Umbilical cord (tissue), 2 donors: Measurements from ENCODE around the gene OAT. TPM values are rescaled to one million over a fixed set of nuclear protein-coding genes. Genes with fewer than 3 reads are reported as not detected.

Experiments
- DNase-seq: peaks from one replicate; pipeline ENCODE4 v3.0.0-alpha.2; 2015; ENCODE audit warnings: low spot score
- total RNA-seq: library from RNA; depleted of rRNA; stranded (reverse); fragments of >200 nt; gene quantifications from one replicate; pipeline ENCODE4 v1.2.3, GENCODE V29; 2014; ENCODE audit warnings: low replicate concordance; ENCODE audit not compliant: insufficient read depth

The OAT gene
- total RNA-seq = 114 TPM

GRCh38 chr10:124418726-124419501 is at the start of gene OAT:
TSS of gene OAT (minus strand) at chr10:124418923. CDS start at chr10:124412171, 6,752 bp downstream.
- DNase-seq = peak; percentile 98

GRCh38 chr10:124467165-124467564 is 48.4 kb upstream of the OAT start:
- no peak for DNase-seq

GRCh38 chr10:124465777-124466488 is 47.2 kb upstream of the OAT start:
- no peak for DNase-seq

- no peak for DNase-seq
Measured at GRCh38 chr10:124465003-124465776, 46.5 kb upstream of the OAT start.

- no peak for DNase-seq
Measured at GRCh38 chr10:124464028-124464965, 45.6 kb upstream of the OAT start.

GRCh38 chr10:124462348-124462695 is 43.6 kb upstream of the OAT start:
- no peak for DNase-seq

GRCh38 chr10:124461642-124462347 is 43.1 kb upstream of the OAT start, which contains the start of gene LHPP:
TSS of gene LHPP (plus strand) at chr10:124461823. CDS start at chr10:124461863, 40 bp downstream.
- peak; percentile 91 for DNase-seq

GRCh38 chr10:124460144-124460543 is 41.4 kb upstream of the OAT start:
- DNase-seq = no peak

GRCh38 chr10:124459395-124459794 is 40.7 kb upstream of the OAT start:
- DNase-seq = no peak

- DNase-seq = no peak
Measured at GRCh38 chr10:124458889-124459288, 40.2 kb upstream of the OAT start.

GRCh38 chr10:124458473-124458872 is 39.8 kb upstream of the OAT start:
- no peak for DNase-seq

GRCh38 chr10:124455441-124455840 is 36.7 kb upstream of the OAT start:
- DNase-seq = no peak

GRCh38 chr10:124453960-124454610 is 35.4 kb upstream of the OAT start:
- DNase-seq = no peak

- no peak for DNase-seq
Measured at GRCh38 chr10:124451276-124451675, 32.6 kb upstream of the OAT start.

GRCh38 chr10:124450783-124451057 is 32.0 kb upstream of the OAT start:
- no peak for DNase-seq

- DNase-seq = no peak
Measured at GRCh38 chr10:124450012-124450782, 31.5 kb upstream of the OAT start, which contains the start of gene NKX1-2. TSS of gene NKX1-2 (minus strand) at chr10:124450035. CDS start at chr10:124449943, 92 bp downstream.

GRCh38 chr10:124449170-124450011 is 30.7 kb upstream of the OAT start:
- DNase-seq = no peak

GRCh38 chr10:124448696-124449169 is 30.0 kb upstream of the OAT start:
- no peak for DNase-seq
